Inflammatory macrophage treated with lipopolysaccharide for 4 hours (primary cell): ENCODE measurements around the gene DHX32.

Experiments
- DNase-seq: peaks from one replicate; pipeline ENCODE4 v3.0.0-alpha.2; 2020

The DHX32 gene

DNA sequence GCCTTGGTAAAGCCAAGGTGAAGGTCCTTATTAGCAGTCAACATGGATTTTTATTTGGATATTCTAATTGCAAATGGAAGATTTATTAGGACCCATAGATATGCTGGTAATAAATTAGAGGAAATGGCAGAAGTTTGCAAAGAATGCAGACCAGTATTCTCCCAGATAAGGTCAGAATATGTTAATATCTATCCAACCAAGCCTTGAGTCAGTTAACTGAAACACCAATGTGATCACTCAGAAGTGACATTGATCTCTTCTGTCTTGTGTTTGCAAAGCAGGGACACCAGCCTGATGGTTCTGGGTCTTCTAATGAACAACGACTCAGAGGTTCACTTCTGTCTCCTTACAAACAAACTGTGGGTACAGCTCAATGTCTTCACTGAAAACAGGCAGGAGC, 79.5 kb downstream of the DHX32 start:
- DNase-seq = no peak

DNA sequence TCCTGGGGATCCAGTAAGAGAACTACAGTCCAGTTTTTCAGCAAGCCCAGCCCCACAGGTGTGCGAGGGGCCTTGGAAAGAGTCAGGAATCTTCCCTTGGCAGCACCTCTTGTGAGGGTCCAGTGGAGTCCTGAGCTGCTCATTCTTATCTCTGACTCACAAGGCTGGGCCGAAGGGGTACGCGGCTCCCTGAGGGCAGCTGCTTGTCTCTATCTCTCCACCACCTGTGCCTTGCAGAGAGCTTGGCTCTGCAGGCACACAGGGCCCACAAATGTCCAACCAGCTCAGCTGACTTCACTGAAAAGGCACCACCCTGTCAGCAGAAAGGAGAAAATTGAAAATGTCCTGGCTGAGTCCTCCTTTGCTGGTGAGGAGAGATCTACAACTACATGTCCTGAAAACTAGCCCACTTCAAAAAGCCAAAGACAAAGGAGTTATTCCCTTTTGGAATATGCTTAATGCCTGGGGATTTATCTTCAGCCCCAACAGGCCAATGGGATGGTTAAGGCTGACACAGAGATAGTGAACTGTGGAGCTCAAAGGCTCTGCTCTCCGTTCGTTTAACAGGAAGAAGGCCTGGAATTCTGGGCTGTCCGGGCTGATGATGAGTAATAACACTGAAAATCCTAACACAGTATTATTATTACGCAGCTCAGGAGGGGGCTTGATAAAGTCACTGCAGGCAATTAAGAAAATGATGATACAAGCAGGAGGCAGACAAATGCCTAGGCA, 81.5 kb downstream of the DHX32 start:
- DNase-seq = no peak

DNA sequence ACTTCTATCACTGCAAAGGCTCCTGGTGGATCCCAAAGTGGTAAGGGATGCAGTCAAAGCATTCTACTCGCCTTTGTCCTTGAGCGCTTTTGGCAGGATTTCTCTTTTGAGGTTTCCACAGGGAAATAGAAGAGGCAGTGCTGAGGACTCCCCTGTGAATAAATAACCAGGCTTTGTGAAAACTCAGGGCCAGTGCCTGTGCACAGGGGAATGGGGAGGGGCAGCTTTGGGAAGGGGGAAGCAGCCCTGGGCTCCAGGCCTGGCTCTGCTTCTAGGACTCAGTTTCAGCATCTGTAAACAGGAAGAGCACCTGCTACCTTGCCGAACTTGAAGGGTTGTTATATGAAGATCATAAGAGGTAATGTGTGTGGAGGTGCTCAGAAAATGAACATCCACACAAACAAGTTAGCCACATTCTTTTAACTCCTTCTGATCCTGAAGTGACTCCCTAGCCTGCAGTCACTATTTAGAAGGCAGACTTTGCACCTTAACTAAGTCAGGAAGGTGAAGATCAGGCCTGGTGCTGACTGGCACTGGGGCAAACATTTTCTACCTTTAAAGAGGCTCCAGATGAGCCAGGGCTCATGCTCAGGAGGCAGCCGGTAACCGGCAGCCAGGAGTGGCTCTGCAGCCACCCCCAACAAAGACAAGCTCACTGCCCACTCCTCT, 83.0 kb downstream of the DHX32 start:
- no peak for DNase-seq

DNA sequence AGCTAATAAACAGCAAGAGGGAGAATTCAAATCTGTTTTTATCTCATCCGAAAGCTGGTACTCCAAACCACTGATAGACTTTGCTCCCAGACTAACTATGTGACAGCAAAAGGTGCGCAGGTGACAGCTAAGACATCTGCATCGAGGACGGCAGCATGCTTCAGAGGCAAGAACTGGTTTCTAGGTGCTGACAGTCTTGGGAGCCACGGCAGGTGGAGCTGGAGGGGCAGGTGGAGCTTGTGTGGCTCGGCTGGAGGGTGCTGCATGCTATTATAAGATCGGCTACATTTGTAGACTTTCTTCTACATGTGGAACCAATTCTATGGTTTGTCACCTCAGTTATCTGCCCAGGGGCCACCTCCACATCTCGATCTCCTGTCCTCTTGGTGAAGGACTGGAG, 83.7 kb downstream of the DHX32 start:
- no peak for DNase-seq

DNA sequence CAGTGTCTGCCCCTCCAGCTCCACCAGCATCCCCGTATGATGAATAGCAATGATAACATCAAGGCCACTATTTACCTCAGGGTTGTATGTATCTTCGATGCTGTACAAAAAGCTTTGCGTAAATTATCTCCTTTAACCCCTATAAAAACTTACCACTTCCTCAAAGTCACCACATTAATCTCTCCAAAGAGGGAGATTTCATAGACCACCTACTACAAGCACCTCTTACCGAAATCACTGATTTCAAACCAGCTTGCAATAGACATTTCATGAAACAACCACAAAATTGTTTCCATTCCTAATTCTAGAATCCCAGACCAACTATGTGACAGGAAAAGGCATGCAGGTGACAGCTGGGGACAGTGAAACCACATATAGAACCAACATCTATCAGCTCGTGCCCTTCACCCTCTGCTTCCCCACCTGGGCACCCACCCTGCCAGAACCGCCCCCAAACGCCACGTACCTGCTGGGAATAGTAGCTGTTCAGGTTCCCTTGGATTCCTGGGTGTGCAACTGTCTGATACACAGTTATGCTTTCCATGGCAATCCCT, 85.4 kb downstream of the DHX32 start:
- DNase-seq = no peak

DNA sequence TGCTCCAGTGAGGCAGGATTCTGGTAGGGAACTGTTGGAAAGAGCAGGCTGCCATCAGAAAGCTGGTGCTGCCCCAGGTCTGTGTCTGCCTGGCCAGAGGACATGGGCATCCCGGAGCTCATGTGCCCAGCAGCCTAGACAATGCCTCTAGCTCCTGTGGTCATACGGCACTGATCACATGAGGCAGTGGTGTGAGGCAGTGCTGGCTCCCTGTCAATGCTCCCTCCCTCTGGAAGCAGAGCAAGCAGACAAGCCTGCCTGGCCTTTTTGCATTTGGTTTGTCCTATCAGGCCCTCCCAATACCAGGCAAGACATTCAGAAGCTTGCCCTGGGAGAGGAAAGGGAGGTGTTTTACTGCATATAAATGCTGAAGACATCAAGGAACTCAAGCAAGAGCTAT, 86.0 kb downstream of the DHX32 start:
- DNase-seq = no peak

DNA sequence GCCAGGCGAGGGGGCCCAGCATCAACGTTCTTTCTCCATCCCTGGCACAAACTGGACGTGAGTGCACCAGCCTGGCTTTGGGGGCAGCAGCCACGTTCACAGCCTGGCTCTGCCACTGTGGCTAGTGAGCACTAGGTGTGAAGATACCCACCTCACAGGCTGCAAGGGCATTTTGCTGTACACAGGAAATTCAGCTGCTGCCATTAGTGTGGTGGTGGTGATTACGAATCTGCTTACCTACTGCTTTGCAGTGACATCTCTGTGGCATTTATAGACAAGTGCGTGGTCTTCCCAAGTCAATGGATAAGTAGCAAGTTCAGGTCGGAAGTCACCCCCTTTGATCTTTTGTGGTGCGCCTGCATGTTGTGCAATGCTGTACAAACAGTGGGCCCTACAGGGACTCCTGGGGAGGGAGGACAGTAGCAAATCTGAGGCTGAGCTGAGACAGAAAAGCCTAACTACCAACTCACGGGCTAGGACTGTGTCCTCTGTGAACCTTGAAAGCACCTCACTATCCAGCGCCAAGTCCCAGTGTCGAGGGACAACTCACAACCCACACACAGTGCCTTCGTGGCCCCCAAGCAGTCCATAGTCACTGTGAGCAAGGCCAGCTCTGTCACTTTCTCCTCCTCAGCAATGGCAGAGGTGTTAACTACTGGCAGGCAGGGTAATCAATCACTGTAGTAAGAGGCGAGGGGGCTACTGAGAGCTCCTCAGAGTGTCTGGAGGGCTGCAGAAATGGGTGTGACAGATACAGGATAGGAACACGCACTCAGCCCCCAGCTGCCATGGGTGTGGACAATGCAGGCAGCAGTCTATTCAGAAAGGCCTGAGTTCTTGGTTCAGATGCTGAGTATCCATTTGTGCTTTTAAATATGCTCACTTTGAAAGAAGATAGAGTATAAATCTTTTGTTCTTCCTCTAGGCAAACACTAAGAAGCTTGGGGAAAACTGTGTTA, 88.5 kb downstream of the DHX32 start:
- no peak for DNase-seq

DNA sequence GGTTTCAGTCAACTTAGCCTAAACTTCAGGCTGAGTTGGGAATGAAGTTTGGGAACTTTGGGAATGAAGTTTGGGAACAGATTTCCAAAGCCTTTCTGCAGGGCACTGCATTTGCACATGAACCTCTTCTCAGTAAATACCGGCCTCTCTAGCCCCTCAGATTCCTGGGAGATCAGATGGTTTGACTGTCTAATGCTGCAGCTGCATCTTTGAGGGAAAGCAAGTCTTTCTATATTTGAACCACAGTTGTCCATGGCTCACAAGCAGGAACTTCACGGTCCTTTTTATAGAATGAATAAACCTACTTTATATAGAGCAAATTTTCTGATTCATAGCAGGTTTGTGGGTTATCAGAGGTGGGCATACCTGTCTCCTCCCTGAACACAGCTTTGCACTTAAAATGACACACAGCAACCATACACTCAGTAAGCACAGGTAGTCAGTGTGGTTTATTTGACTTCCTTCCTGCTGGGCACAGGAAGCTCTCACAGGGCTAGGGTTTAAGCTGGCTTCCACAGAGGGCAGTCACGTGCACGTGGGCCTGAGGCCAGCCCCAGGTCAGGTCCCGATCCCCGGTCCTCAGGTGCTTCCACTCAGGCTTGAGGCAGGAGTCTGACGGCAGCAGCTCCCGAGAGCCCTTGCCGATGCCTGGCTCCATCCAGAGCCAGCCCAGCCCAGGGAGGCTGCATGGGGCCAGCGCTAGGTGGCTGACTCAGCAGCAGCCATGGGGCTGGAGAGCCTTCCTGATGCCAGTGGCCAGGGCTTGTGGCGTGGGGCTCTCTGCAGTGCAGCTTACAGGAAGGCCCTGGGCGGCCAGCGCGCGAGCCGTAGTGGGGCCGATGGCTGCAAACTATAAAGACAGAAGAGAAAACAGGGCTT, 92.7 kb downstream of the DHX32 start:
- no peak for DNase-seq
